Mesothelial cell of epicardium (in vitro differentiated cells): ENCODE data around the gene MPV17. TPM values are rescaled to one million over a fixed set of nuclear protein-coding genes. Genes with fewer than 3 reads are reported as not detected.

Experiments used
- DNase-seq, 2 experiments: peaks; one replicate each; pipeline ENCODE4 v3.0.0; 2021; ENCODE audit warnings: low spot score in 2 of 2; ENCODE audit not compliant: unreplicated experiment in 2 of 2
- H3K27ac Mint-ChIP-seq: 2 replicates; pipeline ENCODE4 v1.8.0; 2021; ENCODE audit warnings: mixed read lengths
- H3K27me3 Mint-ChIP-seq: 2 replicates; pipeline ENCODE4 v1.8.0; 2021; ENCODE audit warnings: low read depth, mixed read lengths
- H3K36me3 Mint-ChIP-seq: 2 replicates; pipeline ENCODE4 v1.8.0; 2021; ENCODE audit warnings: mixed read lengths
- H3K4me1 Mint-ChIP-seq: 2 replicates; pipeline ENCODE4 v1.8.0; 2021; ENCODE audit warnings: mixed read lengths
- H3K4me3 Mint-ChIP-seq: 2 replicates; pipeline ENCODE4 v1.8.0; 2021; ENCODE audit warnings: mild to moderate bottlenecking, moderate library complexity, mixed read lengths
- H3K9me3 Mint-ChIP-seq: 2 replicates; pipeline ENCODE4 v1.8.0; 2021; ENCODE audit warnings: mixed read lengths
- total RNA-seq: library from RNA; stranded (reverse); gene quantifications from 3 replicates; pipeline ENCODE4 v1.2.1, GENCODE V29; 2021
- TF ChIP-seq, protein P1 (sequence below): fragments of 200-600 bp; sonication (generic); IDR thresholded peaks from one replicate; pipeline ENCODE4 v1.5.0; 2021; ENCODE audit warnings: antibody characterized with exemption; ENCODE audit not compliant: unreplicated experiment

MPV17 gene, protein sequence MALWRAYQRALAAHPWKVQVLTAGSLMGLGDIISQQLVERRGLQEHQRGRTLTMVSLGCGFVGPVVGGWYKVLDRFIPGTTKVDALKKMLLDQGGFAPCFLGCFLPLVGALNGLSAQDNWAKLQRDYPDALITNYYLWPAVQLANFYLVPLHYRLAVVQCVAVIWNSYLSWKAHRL
- total RNA-seq = 65.8 to 70.0 TPM (median 68.3 TPM) in 3 replicates

DNA sequence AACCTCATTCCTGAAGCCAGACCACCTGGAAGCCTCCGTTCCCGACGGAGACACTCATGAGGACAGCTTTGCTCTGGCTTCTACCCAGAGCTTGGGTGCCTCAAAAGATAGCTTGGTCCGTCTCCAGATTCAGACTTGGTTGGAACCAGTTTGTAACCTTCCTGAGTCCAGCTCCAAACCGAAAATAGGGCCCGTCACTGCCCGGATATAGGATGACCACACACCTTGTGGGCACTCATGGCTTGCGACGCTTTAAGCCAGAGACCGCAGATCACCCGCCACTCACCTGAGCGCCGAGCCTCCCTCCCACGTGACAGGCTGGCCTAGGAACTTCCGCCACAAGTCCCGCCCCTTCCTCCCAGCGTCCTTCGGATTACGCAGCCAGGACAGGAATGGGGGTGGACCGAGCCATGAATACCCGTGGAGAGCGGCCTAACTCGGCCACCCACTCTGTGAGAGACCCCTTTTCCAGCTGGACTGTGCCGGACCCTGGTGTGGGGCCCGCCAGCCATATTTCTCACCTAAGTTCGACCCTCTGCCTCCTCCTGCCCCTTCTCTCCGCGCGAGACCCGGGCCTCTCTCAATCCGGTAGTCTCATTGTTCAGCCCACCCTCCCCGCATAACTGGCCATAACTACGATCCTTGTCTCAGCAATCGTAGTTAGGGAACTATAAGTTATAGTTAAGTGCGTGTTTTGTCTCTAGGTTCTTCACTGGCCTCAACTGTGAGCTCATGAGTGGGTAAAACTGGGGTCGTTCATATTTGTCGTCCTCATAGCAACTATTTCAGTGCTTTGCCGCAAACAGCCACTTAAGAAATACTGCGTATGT is at the start of gene MPV17:
Gene MPV17, minus strand, starts transcription at position 332 of the 830 bp plus-strand sequence. CDS start 580 bp downstream, outside the sequence.
- no peaks in the 10 kb centered on the region for H3K27me3 Mint-ChIP-seq
- H3K36me3 Mint-ChIP-seq = peaks cover 12% of the 10 kb centered on the region
- H3K9me3 Mint-ChIP-seq = no peaks in the 10 kb centered on the region
- DNase-seq = peak; percentile 77 to 87
- H3K4me3 Mint-ChIP-seq = peak within 1 kb of the TSS; percentile 91
- peak within 1 kb of the TSS; percentile 99 for H3K27ac Mint-ChIP-seq
- TF ChIP-seq, protein P1, sequence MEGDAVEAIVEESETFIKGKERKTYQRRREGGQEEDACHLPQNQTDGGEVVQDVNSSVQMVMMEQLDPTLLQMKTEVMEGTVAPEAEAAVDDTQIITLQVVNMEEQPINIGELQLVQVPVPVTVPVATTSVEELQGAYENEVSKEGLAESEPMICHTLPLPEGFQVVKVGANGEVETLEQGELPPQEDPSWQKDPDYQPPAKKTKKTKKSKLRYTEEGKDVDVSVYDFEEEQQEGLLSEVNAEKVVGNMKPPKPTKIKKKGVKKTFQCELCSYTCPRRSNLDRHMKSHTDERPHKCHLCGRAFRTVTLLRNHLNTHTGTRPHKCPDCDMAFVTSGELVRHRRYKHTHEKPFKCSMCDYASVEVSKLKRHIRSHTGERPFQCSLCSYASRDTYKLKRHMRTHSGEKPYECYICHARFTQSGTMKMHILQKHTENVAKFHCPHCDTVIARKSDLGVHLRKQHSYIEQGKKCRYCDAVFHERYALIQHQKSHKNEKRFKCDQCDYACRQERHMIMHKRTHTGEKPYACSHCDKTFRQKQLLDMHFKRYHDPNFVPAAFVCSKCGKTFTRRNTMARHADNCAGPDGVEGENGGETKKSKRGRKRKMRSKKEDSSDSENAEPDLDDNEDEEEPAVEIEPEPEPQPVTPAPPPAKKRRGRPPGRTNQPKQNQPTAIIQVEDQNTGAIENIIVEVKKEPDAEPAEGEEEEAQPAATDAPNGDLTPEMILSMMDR = no peak
- H3K4me1 Mint-ChIP-seq = peaks cover 14% of the 10 kb centered on the region

DNA sequence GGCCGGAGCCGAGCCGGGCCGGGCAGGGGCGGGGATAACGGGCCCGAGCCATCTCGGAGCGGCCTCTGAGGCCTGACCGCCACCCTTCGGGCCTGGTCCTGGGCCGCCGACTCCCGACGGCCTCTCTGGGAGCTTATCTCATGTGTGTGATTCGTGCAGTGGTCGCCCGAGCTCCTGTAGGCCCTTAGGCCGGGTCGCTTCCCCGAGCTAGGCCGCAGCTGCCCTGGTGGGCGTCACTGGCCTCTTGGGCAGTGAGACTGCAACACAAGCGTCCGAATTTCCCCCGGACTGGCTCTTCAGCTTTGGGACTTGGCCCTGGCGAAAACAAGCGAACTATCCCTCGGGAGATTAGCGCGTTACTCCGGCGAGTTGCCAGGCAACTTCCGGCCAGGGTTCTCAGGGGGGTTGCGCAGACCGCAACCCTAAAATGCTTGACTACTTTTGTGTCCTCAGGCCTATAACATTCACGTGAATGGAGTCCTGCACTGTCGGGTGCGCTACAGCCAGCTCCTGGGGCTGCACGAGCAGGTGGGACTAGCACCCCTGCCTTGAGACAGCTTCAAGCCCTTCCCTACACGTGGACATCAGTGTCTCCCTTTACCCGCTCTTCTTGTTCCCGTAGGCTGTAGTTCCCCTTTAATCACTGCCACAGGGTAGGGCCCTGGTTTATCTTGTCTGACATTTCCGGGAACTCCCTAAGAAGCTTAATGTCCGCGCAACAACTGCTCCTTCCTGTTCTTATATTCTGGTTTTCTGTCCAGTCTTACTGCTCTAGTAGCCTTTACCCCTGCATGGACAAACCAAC is 48.1 kb upstream of the MPV17 start:
- Mint-ChIP-seq H3K4me3 (peak overlapping the region; percentile 99), H3K4me1 (peaks cover 25% of the 10 kb centered on the region), H3K9me3 (no peaks in the 10 kb centered on the region), H3K27ac (peak overlapping the region; percentile 99), H3K27me3 (no peaks in the 10 kb centered on the region), H3K36me3 (peaks cover 28% of the 10 kb centered on the region)
- no peak for DNase-seq
- TF ChIP-seq, protein P1 = no peak

DNA sequence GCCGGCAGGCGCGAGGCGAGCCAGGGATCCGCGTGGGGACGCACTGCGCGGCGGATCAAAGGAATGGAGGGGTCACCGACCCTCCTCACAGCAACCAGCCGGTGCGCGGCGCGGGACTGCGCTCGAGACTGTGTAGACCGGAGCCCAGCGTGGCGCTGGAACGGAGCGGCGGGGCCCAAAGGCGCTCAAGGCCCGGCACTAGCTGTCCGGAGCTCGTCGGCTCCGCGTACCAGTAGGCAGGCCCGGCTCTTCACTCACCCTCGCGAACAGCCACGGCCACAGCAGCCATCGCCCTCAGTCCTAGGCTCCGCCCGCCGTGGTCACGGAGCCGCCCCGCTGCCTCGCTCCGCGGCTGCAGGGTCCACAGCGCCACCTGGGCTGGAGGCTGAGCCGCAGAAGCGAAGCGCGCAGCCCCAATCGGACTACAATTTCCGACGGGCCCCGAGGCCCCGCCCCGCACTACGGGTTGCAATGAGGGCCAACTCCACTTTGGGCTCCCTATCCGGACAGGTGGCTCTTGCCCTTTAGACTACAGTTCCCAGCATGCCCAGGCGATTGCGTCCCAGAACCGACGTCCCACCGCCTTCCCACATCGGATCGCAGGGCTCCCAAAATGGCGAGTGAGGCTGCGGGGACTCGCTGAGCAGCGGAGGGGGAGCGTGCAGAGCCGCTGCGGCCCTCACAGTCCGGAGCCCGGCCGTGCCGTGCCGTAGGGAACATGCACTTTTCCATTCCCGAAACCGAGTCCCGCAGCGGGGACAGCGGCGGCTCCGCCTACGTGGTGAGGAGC is 47.3 kb upstream of the MPV17 start, which contains the start of the genes EIF2B4 and SNX17:
Gene EIF2B4, minus strand, starts transcription at position 313 of the 790 bp plus-strand sequence. Its CDS starts 24 bp downstream, at position 289.
Gene SNX17, plus strand, starts transcription at position 591 of the 790 bp plus-strand sequence. Its CDS starts 128 bp downstream, at position 719.
- TF ChIP-seq, protein P1 = peak; percentile 33
- Mint-ChIP-seq H3K4me3 (peak within 1 kb of the TSS; percentile 99), H3K9me3 (no peaks in the 10 kb centered on the region), H3K4me1 (peaks cover 25% of the 10 kb centered on the region), H3K27ac (peak within 1 kb of the TSS; percentile 99), H3K36me3 (peaks cover 27% of the 10 kb centered on the region), H3K27me3 (no peaks in the 10 kb centered on the region)
- DNase-seq = peak; percentile 94 to 98

DNA sequence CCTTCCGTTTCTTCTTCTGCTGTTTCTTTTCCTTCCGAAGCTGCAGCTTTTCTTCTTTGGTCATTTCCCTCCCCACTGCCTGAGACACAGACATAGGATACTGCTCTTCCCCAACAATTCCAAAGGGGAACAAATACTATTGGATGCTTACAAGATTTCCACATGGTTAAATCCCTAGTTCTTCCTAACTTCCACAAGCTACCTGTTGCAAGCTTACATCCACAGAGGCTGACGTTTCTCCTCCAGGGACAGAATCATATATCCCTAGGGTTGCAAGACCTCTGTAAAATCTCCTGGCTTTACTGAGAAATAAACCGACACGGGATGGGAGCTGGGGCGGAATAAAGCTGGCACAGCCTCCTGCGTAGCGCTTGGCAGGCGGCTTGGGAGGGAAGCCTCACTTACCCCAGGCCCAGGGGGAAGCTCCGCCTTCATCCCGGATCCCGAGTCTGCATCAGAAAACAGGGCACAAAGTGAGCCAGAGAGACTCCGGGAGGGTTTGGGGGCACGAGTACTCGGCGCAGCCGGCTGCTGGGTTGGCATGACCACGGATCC is 46.7 kb upstream of the MPV17 start:
- Mint-ChIP-seq H3K4me1 (peaks cover 25% of the 10 kb centered on the region), H3K36me3 (peaks cover 26% of the 10 kb centered on the region), H3K4me3 (peak overlapping the region; percentile 99), H3K9me3 (no peaks in the 10 kb centered on the region), H3K27ac (peak overlapping the region; percentile 96), H3K27me3 (no peaks in the 10 kb centered on the region)
- no peak for DNase-seq
- TF ChIP-seq, protein P1 = no peak
